Erythroblast (primary cell): Measurements from ENCODE around the gene FBXW12.

Source experiments
- GATA1 ChIP-seq: IDR thresholded peaks from 2 replicates; pipeline ENCODE4 v1.6.1; 2011; ENCODE audit warnings: low read depth, mild to moderate bottlenecking, control low read depth, low read length, moderate library complexity
- POLR2A ChIP-seq: IDR thresholded peaks from 2 replicates; pipeline ENCODE4 v1.6.1; 2011; ENCODE audit warnings: mild to moderate bottlenecking, low read length

- TF ChIP-seq POLR2A (no peak), GATA1 (no peak)
Observed at GRCh38 chr3:48408823-48409281, 36.8 kb downstream of the FBXW12 start.
